HUES48 (cell line): Measurements from ENCODE around the gene NPIPA3.
"Not testable (repeated sequence)": the region's sequence is repeated elsewhere in the genome, so short reads cannot be mapped to it uniquely, and the experiment has no call there.

Experiments used
- H3K27ac ChIP-seq: one replicate; pipeline ENCODE4 v1.7.0; 2013; ENCODE audit warnings: low read depth, low read length, inconsistent platforms
- H3K27me3 ChIP-seq: 2 replicates; pipeline ENCODE4 v1.6.1; 2013; ENCODE audit warnings: mild to moderate bottlenecking, low read length; ENCODE audit not compliant: control insufficient read depth, insufficient read depth
- H3K36me3 ChIP-seq: 2 replicates; pipeline ENCODE4 v1.6.1; 2013; ENCODE audit warnings: low read length; ENCODE audit not compliant: control insufficient read depth, insufficient read depth
- H3K4me1 ChIP-seq: 2 replicates; pipeline ENCODE4 v1.6.1; 2013; ENCODE audit warnings: mild to moderate bottlenecking, low read length; ENCODE audit not compliant: control insufficient read depth, insufficient read depth
- H3K4me3 ChIP-seq: 2 replicates; pipeline ENCODE4 v1.5.1; 2013; ENCODE audit warnings: mild to moderate bottlenecking, low read depth, low read length
- H3K9ac ChIP-seq: 2 replicates; pipeline ENCODE4 v1.6.1; 2013; ENCODE audit warnings: mild to moderate bottlenecking, low read depth, low read length, moderate library complexity
- H3K9me3 ChIP-seq: 2 replicates; pipeline ENCODE4 v1.6.1; 2013; ENCODE audit warnings: low read length; ENCODE audit not compliant: control insufficient read depth, insufficient read depth

Gene NPIPA3

GRCh38 chr16:14703156-14704011 is at the start of gene NPIPA3:
NPIPA3 (plus strand) TSS chr16:14703411; CDS start chr16:14708944, 5,533 bp downstream.
- not testable (repeated sequence) for H3K9ac ChIP-seq, H3K9me3 ChIP-seq, H3K36me3 ChIP-seq, H3K4me1 ChIP-seq, H3K27ac ChIP-seq, H3K4me3 ChIP-seq, H3K27me3 ChIP-seq

- Histone ChIP-seq H3K4me3 (no peak overlapping the region), H3K9me3 (no peaks in the 10 kb centered on the region), H3K36me3 (peaks cover 80% of the 10 kb centered on the region), H3K4me1 (no peaks in the 10 kb centered on the region), H3K9ac (no peak overlapping the region), H3K27me3 (no peaks in the 10 kb centered on the region), H3K27ac (no peak overlapping the region)
Observed at GRCh38 chr16:14658063-14658462, 45.1 kb upstream of the NPIPA3 start.

- Histone ChIP-seq H3K9me3 (no peaks in the 10 kb centered on the region), H3K27me3 (no peaks in the 10 kb centered on the region), H3K4me1 (no peaks in the 10 kb centered on the region), H3K36me3 (peaks cover 62% of the 10 kb centered on the region), H3K27ac (no peak overlapping the region), H3K9ac (no peak overlapping the region), H3K4me3 (no peak overlapping the region)
Observed at GRCh38 chr16:14667347-14668266, 35.6 kb upstream of the NPIPA3 start.

- no peak overlapping the region for H3K9ac ChIP-seq
- H3K4me3 ChIP-seq = no peak overlapping the region
- H3K36me3 ChIP-seq = peaks cover 52% of the 10 kb centered on the region
- no peak overlapping the region for H3K27ac ChIP-seq
- no peaks in the 10 kb centered on the region for H3K27me3 ChIP-seq
- H3K4me1 ChIP-seq = no peaks in the 10 kb centered on the region
- no peaks in the 10 kb centered on the region for H3K9me3 ChIP-seq
Observed at GRCh38 chr16:14668556-14669223, 34.5 kb upstream of the NPIPA3 start.

- Histone ChIP-seq H3K36me3 (peaks cover 41% of the 10 kb centered on the region), H3K27me3 (no peaks in the 10 kb centered on the region), H3K9ac (no peak overlapping the region), H3K4me3 (no peak overlapping the region), H3K27ac (no peak overlapping the region), H3K9me3 (no peaks in the 10 kb centered on the region), H3K4me1 (no peaks in the 10 kb centered on the region)
Observed at GRCh38 chr16:14669776-14670175, 33.4 kb upstream of the NPIPA3 start.

- Histone ChIP-seq H3K4me3 (no peak overlapping the region), H3K27ac (no peak overlapping the region), H3K36me3 (peaks cover 15% of the 10 kb centered on the region), H3K4me1 (no peaks in the 10 kb centered on the region), H3K9ac (no peak overlapping the region), H3K27me3 (no peaks in the 10 kb centered on the region), H3K9me3 (no peaks in the 10 kb centered on the region)
Observed at GRCh38 chr16:14672403-14672971, 30.7 kb upstream of the NPIPA3 start.

- no peak overlapping the region for H3K9ac ChIP-seq
- no peaks in the 10 kb centered on the region for H3K4me1 ChIP-seq
- no peak overlapping the region for H3K27ac ChIP-seq
- no peaks in the 10 kb centered on the region for H3K36me3 ChIP-seq
- H3K27me3 ChIP-seq = no peaks in the 10 kb centered on the region
- no peaks in the 10 kb centered on the region for H3K9me3 ChIP-seq
- no peak overlapping the region for H3K4me3 ChIP-seq
Observed at GRCh38 chr16:14676633-14677032, 26.6 kb upstream of the NPIPA3 start.

- no peak overlapping the region for H3K9ac ChIP-seq
- H3K36me3 ChIP-seq = no peaks in the 10 kb centered on the region
- H3K27me3 ChIP-seq = no peaks in the 10 kb centered on the region
- H3K4me3 ChIP-seq = no peak overlapping the region
- no peaks in the 10 kb centered on the region for H3K9me3 ChIP-seq
- no peaks in the 10 kb centered on the region for H3K4me1 ChIP-seq
- H3K27ac ChIP-seq = no peak overlapping the region
Observed at GRCh38 chr16:14677627-14678026, 25.6 kb upstream of the NPIPA3 start.

- no peak overlapping the region for H3K4me3 ChIP-seq
- no peak overlapping the region for H3K9ac ChIP-seq
- no peaks in the 10 kb centered on the region for H3K9me3 ChIP-seq
- H3K36me3 ChIP-seq = no peaks in the 10 kb centered on the region
- no peaks in the 10 kb centered on the region for H3K27me3 ChIP-seq
- H3K4me1 ChIP-seq = no peaks in the 10 kb centered on the region
- no peak overlapping the region for H3K27ac ChIP-seq
Observed at GRCh38 chr16:14678748-14679497, 24.3 kb upstream of the NPIPA3 start.

- not testable (repeated sequence) for H3K4me3 ChIP-seq, H3K36me3 ChIP-seq, H3K9ac ChIP-seq, H3K27me3 ChIP-seq, H3K4me1 ChIP-seq, H3K9me3 ChIP-seq, H3K27ac ChIP-seq
Observed at GRCh38 chr16:14680396-14680795, 22.8 kb upstream of the NPIPA3 start.
